Measurements from ENCODE around the gene KLHL20.

DNA sequence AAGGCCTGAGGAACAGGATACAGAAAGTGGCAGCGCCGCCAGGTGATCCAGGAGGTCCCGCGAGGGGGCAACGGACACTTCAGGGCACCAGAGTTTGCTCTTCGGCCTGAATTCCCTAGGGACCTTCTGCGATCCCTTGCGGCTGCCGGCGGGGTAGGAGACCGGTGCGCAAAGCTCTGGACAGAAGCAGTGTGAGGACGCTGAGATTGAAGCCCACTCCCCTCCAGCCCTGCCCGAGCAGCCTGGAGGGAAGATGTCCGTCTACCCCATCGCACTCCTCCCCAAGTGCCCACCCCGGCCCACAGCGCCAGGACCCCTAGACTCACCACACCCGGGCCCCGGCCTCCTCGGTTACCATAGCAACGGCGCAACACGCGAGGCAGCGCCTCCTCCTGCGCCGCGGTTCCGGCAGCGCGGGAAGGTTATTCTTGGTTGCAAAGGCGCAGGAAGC is 45.3 kb upstream of the KLHL20 start, which contains the start of gene ANKRD45:
- no peak for TF ChIP-seq EZH2 (IDR thresholded peaks at IDR 0.05; ENCODE audit: insufficient read depth, poor library complexity, severe bottlenecking)
- TF ChIP-seq EZH2phosphoT487 (IDR thresholded peaks at IDR 0.05; ENCODE audit: insufficient read depth, low read depth) = no peak

Measured in GM23248 (cell line).